Measurements from ENCODE around the gene CA6.
"Not testable (repeated sequence)": the region's sequence is repeated elsewhere in the genome, so short reads cannot be mapped to it uniquely, and the experiment has no call there.

- not testable (repeated sequence) for TF ChIP-seq CTCF (IDR thresholded peaks at IDR 0.05); ZFX (IDR thresholded peaks at IDR 0.05; ENCODE audit: borderline replicate concordance)
Observed at GRCh38 chr1:8937051-8937450, 8.6 kb upstream of the CA6 start.

Data from 22Rv1 (cell line).